ENCODE data around the gene TMEM150B.

TMEM150B gene

DNA sequence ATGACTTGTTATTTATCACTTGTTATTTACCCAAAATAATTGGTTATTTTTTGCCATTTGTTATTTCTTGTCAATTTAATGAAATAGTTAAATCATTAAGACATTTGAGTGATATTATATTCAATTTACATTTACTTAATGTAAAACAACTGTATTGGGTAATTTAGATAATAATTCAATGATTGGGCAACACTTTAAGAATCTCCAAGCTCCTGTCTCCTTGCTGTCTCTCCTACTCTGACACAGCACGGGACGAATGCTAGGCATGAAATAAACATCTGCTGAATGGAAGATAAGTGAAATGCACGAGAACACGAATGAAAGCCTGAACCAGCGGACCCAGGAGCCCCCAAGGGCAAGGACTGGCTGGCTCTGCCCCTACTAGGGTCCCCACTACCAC lies 60.6 kb downstream of the TMEM150B start:
- no peak for TF ChIP-seq POLR2A (IDR thresholded peaks at IDR 0.05; ENCODE audit: low read depth, low read length)
- FAIRE-seq (no peak), DNase-seq (ENCODE audit: insufficient read length, low spot score) (no peak)

Data from H54 (cell line).